SK-N-MC (cell line): ENCODE measurements around the gene POMT2.

Source experiments
- EZH2 ChIP-seq: fragments of 200-600 bp; sonication (generic); IDR thresholded peaks from one replicate; pipeline ENCODE4 v1.6.1; 2017; ENCODE audit warnings: antibody characterized with exemption
- POLR2AphosphoS5 ChIP-seq: IDR thresholded peaks from 2 replicates; pipeline ENCODE4 v1.6.1; 2012; ENCODE audit warnings: mild to moderate bottlenecking, low read depth, low read length, borderline replicate concordance

GRCh38 chr14:77276959-77277358 is 43.7 kb downstream of the POMT2 start:
- TF ChIP-seq EZH2 = no peak
- no peak for TF ChIP-seq POLR2AphosphoS5
